Measurements from ENCODE around the gene IL6. TPM values are rescaled to one million over a fixed set of nuclear protein-coding genes. Genes with fewer than 3 reads are reported as not detected.
"Not testable (repeated sequence)": the region's sequence is repeated elsewhere in the genome, so short reads cannot be mapped to it uniquely, and the experiment has no call there.

The IL6 gene
- total RNA-seq, 3 donors from 2014 or later (not counting 1 experiment from before 2014, with no cell fraction given), result 1.3 to 2.3 (median 1.7) TPM

- Histone ChIP-seq H3K9me3 (ENCODE audit: control insufficient read depth, insufficient read depth, low read length) (no peaks in the 10 kb centered on the region), H3K36me3 (ENCODE audit: control insufficient read depth, insufficient read depth, low read length) (no peaks in the 10 kb centered on the region), H3K4me3 (ENCODE audit: low read length) (no peak overlapping the region), H3K27ac (ENCODE audit: low read length) (peak overlapping the region; percentile 34), H3K27me3 (ENCODE audit: control insufficient read depth, insufficient read depth, low read length) (no peaks in the 10 kb centered on the region), H3K4me1 (ENCODE audit: control insufficient read depth, insufficient read depth, low read length) (no peaks in the 10 kb centered on the region)
- Mint-ChIP-seq H3K36me3 (no peaks in the 10 kb centered on the region), H3K27me3 (ENCODE audit: low read depth in 2 of 2) (peaks cover 9 to 24% of the 10 kb centered on the region in 2 donors), H3K4me3 (no peak overlapping the region), H3K4me1 (no peaks in the 10 kb centered on the region), H3K27ac (no peak overlapping the region), H3K9me3 (no peaks in the 10 kb centered on the region)
- intact Hi-C loops (cut with micrococcal nuclease), result no loop called here
- no peak for ATAC-seq
- DNase-seq, result no peak
- no peak for TF ChIP-seq CTCF (IDR thresholded peaks at IDR 0.05)
- WGBS (ENCODE audit: insufficient coverage), result 77% methylated on average over 5 of the region's 6 CpGs
These were observed 28.2 kb upstream of the IL6 start for GRCh38 chr7:22698767-22699166.

DNA sequence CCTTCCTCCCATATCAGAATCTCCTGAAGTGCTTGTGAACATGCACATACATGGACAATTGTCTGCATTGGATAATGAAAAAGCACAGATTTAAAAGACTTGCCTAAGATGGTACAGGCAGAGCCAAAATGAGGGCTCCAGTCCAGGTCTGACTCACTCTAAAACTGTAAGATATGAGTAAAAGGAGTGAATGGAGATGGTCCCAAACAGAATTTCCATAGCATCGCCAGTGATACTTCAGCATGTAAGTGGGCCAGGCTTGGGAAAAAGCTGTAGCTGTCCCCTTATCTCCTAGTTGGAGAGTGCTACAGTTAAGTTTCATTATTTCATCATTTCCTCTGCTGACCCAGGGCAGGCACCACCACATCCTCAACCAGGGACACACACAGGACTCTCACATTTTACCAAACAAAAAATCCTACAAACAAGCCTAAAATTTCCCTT lies 26.4 kb upstream of the IL6 start:
- Mint-ChIP-seq H3K36me3 (no peaks in the 10 kb centered on the region), H3K27ac (no peak overlapping the region), H3K9me3 (no peaks in the 10 kb centered on the region), H3K27me3 (ENCODE audit: low read depth in 2 of 2) (peaks cover 11 to 16% of the 10 kb centered on the region in 2 donors), H3K4me3 (no peak overlapping the region), H3K4me1 (no peaks in the 10 kb centered on the region)
- TF ChIP-seq CTCF (IDR thresholded peaks at IDR 0.05), result no peak
- Histone ChIP-seq H3K4me3 (ENCODE audit: low read length) (no peak overlapping the region), H3K27me3 (ENCODE audit: control insufficient read depth, insufficient read depth, low read length) (no peaks in the 10 kb centered on the region), H3K4me1 (ENCODE audit: control insufficient read depth, insufficient read depth, low read length) (no peaks in the 10 kb centered on the region), H3K9me3 (ENCODE audit: control insufficient read depth, insufficient read depth, low read length) (no peaks in the 10 kb centered on the region), H3K27ac (ENCODE audit: low read length) (no peak overlapping the region), H3K36me3 (ENCODE audit: control insufficient read depth, insufficient read depth, low read length) (no peaks in the 10 kb centered on the region)
- intact Hi-C loops (cut with micrococcal nuclease), result no loop called here
- 82% methylated on average over 1 of the region's 1 CpG for WGBS (ENCODE audit: insufficient coverage)
- ATAC-seq, result no peak
- no peak for DNase-seq

DNA sequence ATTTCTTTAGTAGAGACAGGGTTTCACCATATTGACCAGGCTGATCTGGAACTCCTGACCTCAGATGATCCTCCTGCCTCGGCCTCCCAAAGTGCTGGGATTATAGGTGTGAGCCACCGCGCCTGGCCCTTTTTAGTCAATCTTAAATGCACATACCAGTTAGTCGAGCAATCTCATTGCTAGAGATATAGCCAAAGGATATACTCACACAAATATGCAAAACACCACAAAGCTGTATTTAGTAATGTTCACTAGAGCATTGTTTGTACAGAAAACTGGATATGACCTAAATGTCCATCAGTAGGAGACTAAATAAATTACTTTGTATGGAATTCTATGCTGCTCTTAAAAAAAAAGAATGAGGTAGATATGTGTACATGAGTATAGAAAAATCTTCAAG lies 24.5 kb upstream of the IL6 start:
- DNase-seq (no peak), ATAC-seq (no peak)
- H3K9me3 Mint-ChIP-seq, result no peaks in the 10 kb centered on the region
- H3K4me3 Mint-ChIP-seq, result no peak overlapping the region
- no peak for TF ChIP-seq CTCF (IDR thresholded peaks at IDR 0.05)
- H3K27ac Mint-ChIP-seq, result no peak overlapping the region
- H3K9me3 ChIP-seq (ENCODE audit: control insufficient read depth, insufficient read depth, low read length), result no peaks in the 10 kb centered on the region
- 94% methylated on average over 3 of the region's 4 CpGs for WGBS (ENCODE audit: insufficient coverage)
- peaks cover 11 to 13% of the 10 kb centered on the region in 2 donors for H3K27me3 Mint-ChIP-seq (ENCODE audit: low read depth in 2 of 2)
- no peak overlapping the region for H3K4me3 ChIP-seq (ENCODE audit: low read length)
- H3K36me3 ChIP-seq (ENCODE audit: control insufficient read depth, insufficient read depth, low read length), result no peaks in the 10 kb centered on the region
- intact Hi-C loops (cut with micrococcal nuclease), result no loop called here
- no peaks in the 10 kb centered on the region for H3K4me1 Mint-ChIP-seq
- H3K36me3 Mint-ChIP-seq, result no peaks in the 10 kb centered on the region
- no peaks in the 10 kb centered on the region for H3K27me3 ChIP-seq (ENCODE audit: control insufficient read depth, insufficient read depth, low read length)
- H3K4me1 ChIP-seq (ENCODE audit: control insufficient read depth, insufficient read depth, low read length), result no peaks in the 10 kb centered on the region
- H3K27ac ChIP-seq (ENCODE audit: low read length), result no peak overlapping the region

GRCh38 chr7:22703107-22703855 lies 23.7 kb upstream of the IL6 start:
- H3K36me3 ChIP-seq (ENCODE audit: control insufficient read depth, insufficient read depth, low read length); H3K27ac ChIP-seq (ENCODE audit: low read length); H3K27me3 ChIP-seq (ENCODE audit: control insufficient read depth, insufficient read depth, low read length); H3K36me3 Mint-ChIP-seq; H3K9me3 Mint-ChIP-seq; H3K4me1 Mint-ChIP-seq; H3K4me3 ChIP-seq (ENCODE audit: low read length); H3K27ac Mint-ChIP-seq; ATAC-seq; DNase-seq; H3K4me3 Mint-ChIP-seq; H3K9me3 ChIP-seq (ENCODE audit: control insufficient read depth, insufficient read depth, low read length); H3K4me1 ChIP-seq (ENCODE audit: control insufficient read depth, insufficient read depth, low read length); intact Hi-C loops (cut with micrococcal nuclease): not testable (repeated sequence)
- WGBS (ENCODE audit: insufficient coverage), result 93% methylated on average over 6 of the region's 10 CpGs
- H3K27me3 Mint-ChIP-seq (ENCODE audit: low read depth in 2 of 2), result peaks cover 9 to 11% of the 10 kb centered on the region in 2 donors

DNA sequence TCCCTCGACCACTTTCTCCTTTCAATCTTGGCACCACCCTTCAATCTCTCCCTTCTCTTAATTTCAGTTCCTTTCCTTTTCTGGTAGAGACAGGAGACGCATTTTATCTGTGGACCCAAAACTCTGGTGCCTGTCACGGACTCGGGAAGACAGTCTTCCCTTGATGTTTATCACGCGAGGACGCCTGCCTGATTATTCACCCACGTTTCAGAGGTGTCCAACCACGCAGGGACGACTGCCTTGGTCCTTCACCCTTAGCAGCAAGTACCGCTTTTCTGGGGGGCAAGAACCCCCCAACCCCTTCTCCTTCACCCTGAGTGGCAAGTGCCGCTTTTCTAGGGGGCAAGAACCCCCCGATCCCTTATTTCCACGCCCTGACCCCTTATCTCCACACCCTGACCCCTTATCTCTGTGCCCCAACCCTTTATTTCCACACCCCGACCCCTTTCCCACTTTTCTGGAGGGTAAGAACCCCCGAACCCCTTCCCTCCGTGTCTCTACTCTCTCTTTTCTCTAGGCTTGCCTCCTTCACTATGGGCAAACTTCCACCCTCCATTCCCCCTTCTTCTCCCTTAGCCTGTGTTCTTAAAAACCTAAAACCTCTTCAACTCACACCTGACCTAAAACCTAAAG lies 22.9 kb upstream of the IL6 start:
- H3K4me3 ChIP-seq (ENCODE audit: low read length); H3K9me3 Mint-ChIP-seq; H3K27ac Mint-ChIP-seq; H3K36me3 ChIP-seq (ENCODE audit: control insufficient read depth, insufficient read depth, low read length); intact Hi-C loops (cut with micrococcal nuclease); H3K4me1 Mint-ChIP-seq; ATAC-seq; H3K9me3 ChIP-seq (ENCODE audit: control insufficient read depth, insufficient read depth, low read length); H3K4me1 ChIP-seq (ENCODE audit: control insufficient read depth, insufficient read depth, low read length); H3K36me3 Mint-ChIP-seq; H3K27me3 Mint-ChIP-seq (ENCODE audit: low read depth in 2 of 2); H3K4me3 Mint-ChIP-seq; H3K27me3 ChIP-seq (ENCODE audit: control insufficient read depth, insufficient read depth, low read length); DNase-seq; H3K27ac ChIP-seq (ENCODE audit: low read length): not testable (repeated sequence)
- WGBS (ENCODE audit: insufficient coverage), result 89% methylated on average over 17 of the region's 17 CpGs

GRCh38 chr7:22704722-22705121 lies 22.3 kb upstream of the IL6 start:
- H3K27me3 Mint-ChIP-seq (ENCODE audit: low read depth in 2 of 2); H3K4me1 ChIP-seq (ENCODE audit: control insufficient read depth, insufficient read depth, low read length); ATAC-seq; H3K9me3 ChIP-seq (ENCODE audit: control insufficient read depth, insufficient read depth, low read length); H3K9me3 Mint-ChIP-seq; H3K4me3 Mint-ChIP-seq; DNase-seq; H3K27ac Mint-ChIP-seq; H3K27ac ChIP-seq (ENCODE audit: low read length); H3K36me3 ChIP-seq (ENCODE audit: control insufficient read depth, insufficient read depth, low read length); intact Hi-C loops (cut with micrococcal nuclease); H3K27me3 ChIP-seq (ENCODE audit: control insufficient read depth, insufficient read depth, low read length); H3K4me3 ChIP-seq (ENCODE audit: low read length); H3K4me1 Mint-ChIP-seq; H3K36me3 Mint-ChIP-seq: not testable (repeated sequence)
- 78% methylated on average over 6 of the region's 6 CpGs for WGBS (ENCODE audit: insufficient coverage)
